Measurements from ENCODE around the gene TEAD3.

GRCh38 chr6:35514587-35514986 is 17.7 kb upstream of the TEAD3 start:
- TF ChIP-seq CTCF (IDR thresholded peaks at IDR 0.05; ENCODE audit: poor library complexity, severe bottlenecking) (no peak), EP300 (conservative IDR thresholded peaks at IDR 0.05; ENCODE audit: poor library complexity, severe bottlenecking) (no peak), MXI1 (conservative IDR thresholded peaks at IDR 0.05; ENCODE audit: poor library complexity, severe bottlenecking) (no peak), POLR2AphosphoS5 (IDR thresholded peaks at IDR 0.05) (no peak), REST (IDR thresholded peaks at IDR 0.05; ENCODE audit: borderline replicate concordance) (no peak), RAD21 (conservative IDR thresholded peaks at IDR 0.05) (no peak), TAF1 (IDR thresholded peaks at IDR 0.05; ENCODE audit: low read depth) (no peak), EZH2 (IDR thresholded peaks at IDR 0.05; ENCODE audit: borderline replicate concordance, insufficient read depth, low read length, poor library complexity, severe bottlenecking) (no peak), SMC3 (conservative IDR thresholded peaks at IDR 0.05; ENCODE audit: poor library complexity) (no peak)

Measured in neural cell (in vitro differentiated cells).